AG09319 (cell line): ENCODE data around the gene TGIF1.

Source experiments
- DNase-seq: peaks from one replicate; pipeline ENCODE4 v3.0.0-alpha.2; 2010; ENCODE audit warnings: low read depth; ENCODE audit errors: extremely low read depth
- CTCF ChIP-seq: IDR thresholded peaks from 2 replicates; pipeline ENCODE4 v1.5.1; 2011; ENCODE audit warnings: low read depth, mild to moderate bottlenecking, inconsistent platforms, low read length, moderate library complexity

Gene TGIF1

GRCh38 chr18:3422905-3423304, 27.1 kb upstream of the TGIF1 start:
- TF ChIP-seq CTCF, result no peak
- DNase-seq, result no peak

DNA sequence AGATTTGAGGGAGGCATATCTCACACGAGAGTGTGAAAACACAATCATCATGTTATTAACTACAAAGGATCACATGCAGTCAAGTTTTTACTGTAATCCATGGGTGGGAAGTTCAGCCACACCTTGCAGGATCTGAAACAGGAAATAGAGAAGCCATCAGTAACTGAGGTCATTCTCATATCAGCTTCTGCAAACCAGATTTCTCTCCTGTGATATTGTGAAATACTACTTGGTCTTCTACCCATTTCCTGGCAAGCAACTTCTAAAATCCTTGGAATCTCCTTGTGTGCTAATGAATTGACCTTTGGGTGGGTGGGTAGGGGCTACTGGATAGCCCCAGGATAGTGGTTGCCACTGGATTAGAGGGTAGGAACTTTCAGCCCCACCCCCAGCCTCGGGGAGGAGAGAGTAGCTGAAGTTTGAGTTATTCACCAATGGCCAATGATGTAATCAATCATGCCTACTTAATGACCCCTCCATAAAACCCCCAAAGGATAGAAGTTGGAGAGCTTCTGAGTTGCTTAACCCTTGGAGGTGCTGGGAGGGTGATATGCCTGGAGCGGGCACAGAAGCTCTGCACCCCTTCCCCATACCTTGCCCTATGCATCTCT, 25.6 kb upstream of the TGIF1 start:
- DNase-seq, result no peak
- TF ChIP-seq CTCF, result no peak

GRCh38 chr18:3425030-3425429, 24.9 kb upstream of the TGIF1 start:
- no peak for DNase-seq
- no peak for TF ChIP-seq CTCF

DNA sequence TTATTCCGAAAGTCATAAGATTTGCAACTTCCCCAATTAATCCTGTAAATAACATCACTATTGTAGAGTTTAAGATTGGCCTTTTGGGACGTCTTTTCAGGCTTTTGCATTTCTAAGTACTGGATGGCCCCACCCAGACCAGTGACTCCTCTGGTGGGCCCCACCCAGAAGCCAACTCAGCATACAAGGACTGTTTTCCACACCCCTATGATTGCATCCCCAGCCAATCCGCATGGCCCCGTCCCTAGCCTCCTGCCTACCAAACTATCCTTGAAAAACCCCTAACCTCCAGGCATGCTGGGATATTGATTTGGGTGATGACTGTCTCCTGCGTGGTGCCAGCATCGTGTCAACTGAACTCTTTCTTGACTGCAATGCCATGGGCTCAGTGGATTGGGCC, 24.5 kb upstream of the TGIF1 start:
- no peak for TF ChIP-seq CTCF
- DNase-seq, result no peak

DNA sequence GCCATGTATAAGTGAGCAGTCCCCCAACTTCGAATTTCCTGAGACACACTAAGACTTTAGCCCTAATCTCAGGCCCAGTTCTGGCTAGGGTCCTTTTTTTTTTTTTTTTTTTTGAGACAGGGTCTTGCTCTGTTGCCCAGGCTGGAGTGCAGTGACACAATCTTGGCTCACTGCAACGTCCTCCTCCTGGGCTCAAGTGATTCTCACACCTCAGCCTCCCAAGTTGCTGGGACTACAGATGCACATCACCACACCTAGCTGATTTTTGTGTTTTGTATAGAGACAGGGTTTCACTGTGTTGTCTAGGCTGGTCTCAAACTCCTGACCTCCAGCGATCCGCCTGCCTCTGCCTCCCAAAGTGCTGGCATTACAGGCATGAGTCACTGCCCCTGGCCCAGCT, 23.9 kb upstream of the TGIF1 start:
- no peak for TF ChIP-seq CTCF

GRCh38 chr18:3427944-3428343, 22.0 kb upstream of the TGIF1 start:
- TF ChIP-seq CTCF, result no peak
- DNase-seq, result no peak

More for the DNA sequence above, 23.9 kb upstream of the TGIF1 start:
- DNase-seq, result no peak

DNA sequence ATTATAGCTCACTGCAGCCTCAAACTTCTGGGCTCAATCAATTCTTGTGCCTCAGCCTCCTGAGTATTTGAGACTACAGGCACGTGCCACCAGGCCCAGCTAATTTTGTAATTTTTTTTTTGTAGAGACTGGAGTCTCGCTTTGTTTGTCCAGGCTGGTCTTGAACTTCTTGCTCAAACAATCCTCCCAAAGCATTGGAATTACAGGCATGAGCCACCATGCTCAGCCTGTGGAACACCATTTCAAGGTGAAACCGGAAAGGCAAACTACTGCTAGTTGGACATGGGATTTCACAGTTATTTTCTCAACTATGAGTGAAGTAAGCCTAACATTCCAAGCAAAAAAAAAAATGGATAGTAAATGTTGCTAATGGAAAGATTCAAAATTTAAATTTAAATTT, 20.9 kb upstream of the TGIF1 start:
- TF ChIP-seq CTCF, result no peak

More for the DNA sequence above, 20.9 kb upstream of the TGIF1 start:
- DNase-seq, result no peak
